Hepatocyte (in vitro differentiated cells): ENCODE results near the gene DMD. TPM values are rescaled to one million over a fixed set of nuclear protein-coding genes. Genes with fewer than 3 reads are reported as not detected.

ENCODE experiments used
- DNase-seq: peaks from one replicate; pipeline ENCODE4 v3.0.0-alpha.2; 2016; ENCODE audit warnings: low spot score
- H2AFZ ChIP-seq: fragments of 200-600 bp; sonication (generic); 2 replicates; pipeline ENCODE4 v1.6.0; 2016; ENCODE audit warnings: antibody characterized with exemption, mild to moderate bottlenecking
- H3K27ac ChIP-seq: fragments of 200-600 bp; sonication (generic); 2 replicates; pipeline ENCODE4 v1.5.1; 2016; ENCODE audit warnings: mild to moderate bottlenecking
- H3K27me3 ChIP-seq: fragments of 200-600 bp; sonication (generic); 2 replicates; pipeline ENCODE4 v1.6.1; 2016
- H3K36me3 ChIP-seq: fragments of 200-600 bp; sonication (generic); replicated peaks from 2 replicates; pipeline ENCODE4 v1.5.1; 2016; ENCODE audit warnings: low read depth; ENCODE audit not compliant: insufficient read depth
- H3K4me1 ChIP-seq: fragments of 200-600 bp; sonication (generic); 2 replicates; pipeline ENCODE4 v1.5.1; 2016; ENCODE audit warnings: mild to moderate bottlenecking, moderate library complexity; ENCODE audit not compliant: insufficient read depth
- H3K4me2 ChIP-seq: fragments of 200-600 bp; sonication (generic); 2 replicates; pipeline ENCODE4 v1.6.0; 2016
- H3K4me3 ChIP-seq: fragments of 200-600 bp; sonication (generic); 2 replicates; pipeline ENCODE4 v1.5.1; 2016; ENCODE audit warnings: mild to moderate bottlenecking
- H3K79me2 ChIP-seq: fragments of 200-600 bp; sonication (generic); 2 replicates; pipeline ENCODE4 v1.6.0; 2017; ENCODE audit warnings: mild to moderate bottlenecking
- H3K9me2 ChIP-seq: fragments of 200-600 bp; sonication (generic); replicated peaks from 2 replicates; pipeline ENCODE4 v1.6.0; 2017; ENCODE audit warnings: mild to moderate bottlenecking; ENCODE audit not compliant: insufficient read depth
- H3K9me3 ChIP-seq: fragments of 200-600 bp; sonication (generic); 2 replicates; pipeline ENCODE4 v1.5.1; 2016; ENCODE audit warnings: low read depth, mild to moderate bottlenecking
- H4K20me1 ChIP-seq: fragments of 200-600 bp; sonication (generic); 2 replicates; pipeline ENCODE4 v1.6.0; 2016; ENCODE audit warnings: mild to moderate bottlenecking; ENCODE audit not compliant: insufficient read depth, poor library complexity, severe bottlenecking
- EZH2 ChIP-seq: fragments of 200-600 bp; sonication (generic); IDR thresholded peaks from 2 replicates; pipeline ENCODE4 v1.6.1; 2016; ENCODE audit warnings: antibody characterized with exemption, mild to moderate bottlenecking, borderline replicate concordance
- EZH2phosphoT487 ChIP-seq: fragments of 200-600 bp; sonication (generic); IDR thresholded peaks from one replicate; pipeline ENCODE4 v1.6.1; 2018; ENCODE audit warnings: antibody characterized with exemption, mild to moderate bottlenecking, low read depth, moderate library complexity; ENCODE audit not compliant: unreplicated experiment, severe bottlenecking
- WGBS: methylation state at CpG from one replicate; pipeline ENCODE4 v1.1.6; 2016; ENCODE audit warnings: low lambda C conversion rate; ENCODE audit errors: missing lambda C conversion rate; 5-methylcytosine and 5-hydroxymethylcytosine counted together
- polyA plus RNA-seq: library from polyadenylated mRNA; unstranded; fragments of >200 nt; fragmentation: Nextera tagmentation; extraction: Ambion mirVana; gene quantifications from 2 replicates; pipeline ENCODE4 v1.2.1, GENCODE V29; 2016
- total RNA-seq: library from RNA; depleted of rRNA; stranded (reverse); fragments of >200 nt; gene quantifications from 2 replicates; pipeline ENCODE4 v1.2.3, GENCODE V29; 2014
- TF ChIP-seq, protein P1 (sequence below): fragments of 200-600 bp; sonication (generic); IDR thresholded peaks from 2 replicates; pipeline ENCODE4 v1.5.1; 2016; ENCODE audit warnings: antibody characterized with exemption, mild to moderate bottlenecking; ENCODE audit not compliant: poor library complexity

DMD gene
- total and polyA plus RNA-seq, 2 experiments from 2014 or later, result 14.2 to 27.8 TPM

DNA sequence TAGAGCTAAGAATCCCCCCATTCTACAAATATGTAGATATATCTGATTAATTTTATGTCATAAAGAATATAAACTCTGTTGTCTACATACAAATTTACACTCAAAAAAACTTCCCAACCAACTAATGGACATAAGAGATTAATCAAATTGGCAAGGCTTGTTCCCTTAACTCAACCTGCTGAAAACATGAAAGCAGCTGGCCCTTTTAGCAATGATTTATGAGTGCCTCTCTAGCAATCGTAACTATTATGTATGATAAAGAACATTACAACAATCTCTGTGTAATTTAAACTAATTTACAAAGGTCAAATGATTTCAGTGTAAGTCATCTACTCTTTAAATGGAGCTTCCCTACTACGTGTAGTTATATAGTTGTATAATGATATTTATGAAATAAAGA lies 2056.4 kb downstream of the DMD start:
- H3K36me3 ChIP-seq, result no peaks in the 10 kb centered on the region
- H3K9me2 ChIP-seq, result no peaks in the 10 kb centered on the region
- H3K4me1 ChIP-seq, result no peaks in the 10 kb centered on the region
- WGBS, result 51% methylated on average over 2 of the region's 2 CpGs
- no peaks in the 10 kb centered on the region for H4K20me1 ChIP-seq
- H3K4me3 ChIP-seq, result no peak overlapping the region
- H3K4me2 ChIP-seq, result no peak overlapping the region
- TF ChIP-seq EZH2, result no peak
- TF ChIP-seq EZH2phosphoT487, result no peak
- TF ChIP-seq, protein P1, sequence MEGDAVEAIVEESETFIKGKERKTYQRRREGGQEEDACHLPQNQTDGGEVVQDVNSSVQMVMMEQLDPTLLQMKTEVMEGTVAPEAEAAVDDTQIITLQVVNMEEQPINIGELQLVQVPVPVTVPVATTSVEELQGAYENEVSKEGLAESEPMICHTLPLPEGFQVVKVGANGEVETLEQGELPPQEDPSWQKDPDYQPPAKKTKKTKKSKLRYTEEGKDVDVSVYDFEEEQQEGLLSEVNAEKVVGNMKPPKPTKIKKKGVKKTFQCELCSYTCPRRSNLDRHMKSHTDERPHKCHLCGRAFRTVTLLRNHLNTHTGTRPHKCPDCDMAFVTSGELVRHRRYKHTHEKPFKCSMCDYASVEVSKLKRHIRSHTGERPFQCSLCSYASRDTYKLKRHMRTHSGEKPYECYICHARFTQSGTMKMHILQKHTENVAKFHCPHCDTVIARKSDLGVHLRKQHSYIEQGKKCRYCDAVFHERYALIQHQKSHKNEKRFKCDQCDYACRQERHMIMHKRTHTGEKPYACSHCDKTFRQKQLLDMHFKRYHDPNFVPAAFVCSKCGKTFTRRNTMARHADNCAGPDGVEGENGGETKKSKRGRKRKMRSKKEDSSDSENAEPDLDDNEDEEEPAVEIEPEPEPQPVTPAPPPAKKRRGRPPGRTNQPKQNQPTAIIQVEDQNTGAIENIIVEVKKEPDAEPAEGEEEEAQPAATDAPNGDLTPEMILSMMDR, result no peak
- H2AFZ ChIP-seq, result no peak overlapping the region
- H3K27ac ChIP-seq, result no peak overlapping the region
- H3K79me2 ChIP-seq, result no peaks in the 10 kb centered on the region
- no peak for DNase-seq
- H3K9me3 ChIP-seq, result no peaks in the 10 kb centered on the region
- no peaks in the 10 kb centered on the region for H3K27me3 ChIP-seq

DNA sequence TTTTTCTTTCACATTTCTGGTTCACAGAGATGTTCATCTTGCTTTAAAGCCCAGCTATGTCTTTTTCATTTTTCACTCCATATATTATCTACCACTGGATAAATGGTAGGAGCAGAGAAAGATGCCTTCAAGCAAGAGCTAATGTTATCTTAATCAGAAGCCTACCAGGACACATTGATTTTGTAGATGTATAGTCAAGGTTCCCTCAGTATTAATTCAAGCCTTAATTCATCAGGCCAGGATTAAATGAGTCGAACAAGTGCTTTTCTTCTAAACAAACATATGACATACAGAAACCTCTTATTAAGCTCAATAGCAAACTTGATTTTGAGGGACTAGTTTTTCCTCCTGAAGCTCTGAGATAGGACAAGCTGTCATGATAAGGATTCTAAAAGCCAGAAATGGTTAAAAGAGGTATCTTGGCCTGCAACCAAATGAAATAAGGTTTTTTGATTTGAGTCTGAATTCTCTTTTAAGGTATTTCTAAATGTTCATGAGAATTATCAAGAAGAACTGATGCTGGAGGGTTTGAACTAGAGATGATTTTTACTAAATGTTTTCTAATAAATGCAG lies 2057.8 kb downstream of the DMD start:
- Histone ChIP-seq H3K27me3 (no peaks in the 10 kb centered on the region), H3K4me3 (no peak overlapping the region), H3K27ac (no peak overlapping the region), H3K79me2 (no peaks in the 10 kb centered on the region), H4K20me1 (no peaks in the 10 kb centered on the region), H3K9me3 (no peaks in the 10 kb centered on the region), H2AFZ (no peak overlapping the region), H3K9me2 (no peaks in the 10 kb centered on the region), H3K36me3 (no peaks in the 10 kb centered on the region), H3K4me1 (no peaks in the 10 kb centered on the region), H3K4me2 (no peak overlapping the region)
- 62% methylated on average over 1 of the region's 1 CpG for WGBS
- TF ChIP-seq EZH2, result no peak
- DNase-seq, result no peak

DNA sequence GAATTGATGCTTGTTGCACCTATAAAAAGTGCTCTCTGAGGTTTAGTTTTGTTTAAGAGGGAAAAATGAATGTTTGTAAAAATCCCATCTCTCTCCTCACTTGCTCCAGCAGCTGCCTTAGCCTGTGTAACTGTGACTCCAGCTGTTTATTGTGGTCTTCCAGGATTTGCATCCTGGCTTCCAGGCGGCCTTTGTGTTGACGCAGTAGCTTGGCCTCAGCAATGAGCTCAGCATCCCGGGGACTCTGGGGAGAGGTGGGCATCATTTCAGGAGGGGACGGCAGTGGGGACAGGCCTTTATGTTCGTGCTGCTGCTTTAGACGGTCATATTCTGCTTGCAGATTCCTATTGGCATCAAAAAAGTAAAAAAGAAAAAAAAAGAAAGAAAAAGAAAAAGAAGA lies 2064.2 kb downstream of the DMD start:
- H3K36me3 ChIP-seq, result no peaks in the 10 kb centered on the region
- no peaks in the 10 kb centered on the region for H3K79me2 ChIP-seq
- H3K9me2 ChIP-seq, result no peaks in the 10 kb centered on the region
- no peak for DNase-seq
- WGBS, result 78% methylated on average over 6 of the region's 6 CpGs
- H4K20me1 ChIP-seq, result no peaks in the 10 kb centered on the region
- H2AFZ ChIP-seq, result no peak overlapping the region
- no peak overlapping the region for H3K4me3 ChIP-seq
- no peak overlapping the region for H3K4me2 ChIP-seq
- TF ChIP-seq, protein P1, result no peak
- TF ChIP-seq EZH2, result no peak
- TF ChIP-seq EZH2phosphoT487, result no peak
- no peak overlapping the region for H3K27ac ChIP-seq
- no peaks in the 10 kb centered on the region for H3K9me3 ChIP-seq
- no peaks in the 10 kb centered on the region for H3K4me1 ChIP-seq
- H3K27me3 ChIP-seq, result no peaks in the 10 kb centered on the region

DNA sequence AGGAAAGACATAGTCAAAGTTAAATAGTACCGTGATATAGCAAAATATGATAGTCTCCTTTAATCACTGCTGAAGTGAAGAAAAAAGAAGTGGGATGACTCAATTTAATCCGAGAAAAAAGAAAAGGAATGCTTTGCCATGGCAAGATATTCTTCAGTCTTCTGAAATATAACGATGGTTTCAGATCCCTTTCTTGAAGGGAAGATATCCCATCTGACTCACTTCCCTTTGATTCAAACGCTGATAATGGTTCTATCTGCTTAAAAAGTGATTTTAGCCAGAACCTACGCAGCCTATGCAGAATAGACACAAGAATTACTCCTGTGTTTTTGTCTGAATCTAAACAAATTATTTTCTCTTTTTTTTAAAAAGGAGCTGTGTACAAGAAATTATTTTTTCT lies 2071.4 kb downstream of the DMD start:
- no peaks in the 10 kb centered on the region for H3K27me3 ChIP-seq
- H3K79me2 ChIP-seq, result no peaks in the 10 kb centered on the region
- H3K36me3 ChIP-seq, result no peaks in the 10 kb centered on the region
- no peaks in the 10 kb centered on the region for H3K4me1 ChIP-seq
- no peak overlapping the region for H3K27ac ChIP-seq
- no peak overlapping the region for H2AFZ ChIP-seq
- no peaks in the 10 kb centered on the region for H4K20me1 ChIP-seq
- no peak for TF ChIP-seq EZH2
- TF ChIP-seq, protein P1, result no peak
- TF ChIP-seq EZH2phosphoT487, result no peak
- H3K9me2 ChIP-seq, result no peaks in the 10 kb centered on the region
- peaks cover 7% of the 10 kb centered on the region for H3K9me3 ChIP-seq
- no peak overlapping the region for H3K4me3 ChIP-seq
- H3K4me2 ChIP-seq, result no peak overlapping the region
- WGBS, result 82% methylated on average over 5 of the region's 5 CpGs
- DNase-seq, result no peak
